Measurements from ENCODE around the gene NCS1.

NCS1 gene

GRCh38 chr9:130283539-130284248 lies 111.5 kb downstream of the NCS1 start:
- no peak for TF ChIP-seq CTCF (IDR thresholded peaks at IDR 0.05; ENCODE audit: insufficient read depth, low read length, missing control alignments)
- ChIA-PET CTCF (no interaction called here), POLR2A (interaction anchor here (0.7 kb wide), 1 partner anchor 1139 kb away, joined by 3 read pairs; no protein-coding TSS in a partner anchor)
- no peak for DNase-seq (ENCODE audit: low read depth, low spot score)
- H3K4me3 ChIP-seq (ENCODE audit: low read depth, low read length): no peak overlapping the region

GRCh38 chr9:130284249-130284625 lies 112.0 kb downstream of the NCS1 start:
- no peak overlapping the region for H3K4me3 ChIP-seq (ENCODE audit: low read depth, low read length)
- POLR2A ChIA-PET: interaction anchor here (0.7 kb wide), 1 partner anchor 1139 kb away, joined by 3 read pairs; no protein-coding TSS in a partner anchor
- DNase-seq (ENCODE audit: low read depth, low spot score): no peak
- TF ChIP-seq CTCF (IDR thresholded peaks at IDR 0.05; ENCODE audit: insufficient read depth, low read length, missing control alignments): no peak
- CTCF ChIA-PET: no interaction called here

GRCh38 chr9:130284690-130285089 lies 112.5 kb downstream of the NCS1 start:
- no peak for DNase-seq (ENCODE audit: low read depth, low spot score)
- no peak for TF ChIP-seq CTCF (IDR thresholded peaks at IDR 0.05; ENCODE audit: insufficient read depth, low read length, missing control alignments)
- ChIA-PET CTCF (no interaction called here), POLR2A (no interaction called here)
- H3K4me3 ChIP-seq (ENCODE audit: low read depth, low read length): no peak overlapping the region

GRCh38 chr9:130285271-130285670 lies 113.1 kb downstream of the NCS1 start:
- ChIA-PET CTCF (no interaction called here), POLR2A (no interaction called here)
- DNase-seq (ENCODE audit: low read depth, low spot score): no peak
- no peak for TF ChIP-seq CTCF (IDR thresholded peaks at IDR 0.05; ENCODE audit: insufficient read depth, low read length, missing control alignments)
- H3K4me3 ChIP-seq (ENCODE audit: low read depth, low read length): no peak overlapping the region

GRCh38 chr9:130286072-130286770 lies 114.0 kb downstream of the NCS1 start:
- no peak for DNase-seq (ENCODE audit: low read depth, low spot score)
- ChIA-PET POLR2A (no interaction called here), CTCF (interaction anchor here (1.2 kb wide), 1 partner anchor 50 kb away, joined by 3 read pairs; no protein-coding TSS in a partner anchor)
- H3K4me3 ChIP-seq (ENCODE audit: low read depth, low read length): no peak overlapping the region
- TF ChIP-seq CTCF (IDR thresholded peaks at IDR 0.05; ENCODE audit: insufficient read depth, low read length, missing control alignments): no peak

Data from AG04449 (cell line).